H1 (cell line): ENCODE measurements around the gene MS4A7. TPM values are rescaled to one million over a fixed set of nuclear protein-coding genes. Genes with fewer than 3 reads are reported as not detected.

Source experiments
- CTCF ChIA-PET: fragments of 300-600 bp; sonication (Branson Sonifier 250); formaldehyde crosslinking; loops from one replicate; lab custom pipeline; 2021; ENCODE audit not compliant: partially characterized antibody; lab: Charles Lee
- POLR2A ChIA-PET: fragments of 300-600 bp; sonication (Branson Sonifier 250); formaldehyde crosslinking; loops from one replicate; lab custom pipeline; 2021; ENCODE audit warnings: inconsistent platforms; ENCODE audit not compliant: partially characterized antibody; lab: Charles Lee
- DNase-seq, 2 experiments: peaks; one replicate each; pipeline versions ENCODE4 v3.0.0 to v3.0.0-alpha.2; 2010 to 2022; ENCODE audit warnings: low spot score in 2 of 2, low read depth in 1 of 2, mixed read lengths in 1 of 2
- FAIRE-seq: peaks from 2 replicates; lab custom pipeline; 2011; peaks lifted over from hg19 to GRCh38; lab: Jason Lieb, UNC
- H2AFZ ChIP-seq: 2 replicates; pipeline ENCODE4 v1.8.1; 2012; ENCODE audit warnings: low read length, inconsistent platforms
- H2AK5ac ChIP-seq: 2 replicates; pipeline ENCODE4 v1.6.1; 2013; ENCODE audit warnings: low read depth, low read length
- H2BK120ac ChIP-seq: replicated peaks from 2 replicates; pipeline ENCODE3; 2013; ENCODE audit warnings: low read depth, low read length, inconsistent platforms
- H2BK12ac ChIP-seq: 2 replicates; pipeline ENCODE4 v1.6.1; 2013; ENCODE audit warnings: low read depth, low read length
- H2BK15ac ChIP-seq: 2 replicates; pipeline ENCODE4 v1.6.1; 2013; ENCODE audit warnings: low read length
- H2BK20ac ChIP-seq: 2 replicates; pipeline ENCODE4 v1.6.1; 2013; ENCODE audit warnings: low read length
- H2BK5ac ChIP-seq: 2 replicates; pipeline ENCODE4 v1.6.1; 2013; ENCODE audit warnings: low read depth, low read length
- H3K14ac ChIP-seq: 2 replicates; pipeline ENCODE4 v1.6.1; 2013; ENCODE audit warnings: inconsistent platforms; ENCODE audit not compliant: insufficient read length
- H3K18ac ChIP-seq: 2 replicates; pipeline ENCODE4 v1.6.1; 2013; ENCODE audit warnings: low read length; ENCODE audit errors: extremely low read depth
- H3K23ac ChIP-seq: 2 replicates; pipeline ENCODE4 v1.6.1; 2013; ENCODE audit warnings: inconsistent platforms; ENCODE audit not compliant: insufficient read length
- H3K23me2 ChIP-seq: 2 replicates; pipeline ENCODE4 v1.6.1; 2013; ENCODE audit warnings: low read depth, low read length
- H3K27ac ChIP-seq: 2 replicates; pipeline ENCODE4 v1.6.1; 2011; ENCODE audit warnings: low read depth, low read length, inconsistent platforms
- H3K27me3 ChIP-seq, 4 experiments: replicated peaks in 1 of 4; 1 replicate in 1 of 4; 2 replicates in 3 of 4; pipeline versions ENCODE4 v1.6.1 to v1.8.1; 2011 to 2013; ENCODE audit warnings: low read length in 3 of 4, mild to moderate bottlenecking in 3 of 4, inconsistent platforms in 2 of 4, mixed read lengths in 2 of 4, moderate library complexity in 1 of 4; ENCODE audit not compliant: control insufficient read depth in 3 of 4, insufficient read depth in 3 of 4; ENCODE audit errors: extremely low read depth in 1 of 4
- H3K36me3 ChIP-seq, 4 experiments: 2 replicates each; pipeline versions ENCODE4 v1.6.1 to v1.8.1; 2011 to 2013; ENCODE audit warnings: mild to moderate bottlenecking in 4 of 4, low read length in 3 of 4, moderate library complexity in 2 of 4, control low read depth in 1 of 4, inconsistent platforms in 1 of 4; ENCODE audit not compliant: insufficient read depth in 4 of 4, control insufficient read depth in 2 of 4
- H3K4ac ChIP-seq: replicated peaks from 2 replicates; pipeline ENCODE3; 2013; ENCODE audit warnings: low read length, low read depth, mixed read lengths, inconsistent platforms; ENCODE audit not compliant: insufficient read length
- H3K4me1 ChIP-seq, 4 experiments: replicated peaks in 1 of 4; 1 replicate in 1 of 4; 2 replicates in 3 of 4; pipeline versions ENCODE4 v1.6.1 to v1.8.1; 2011 to 2013; ENCODE audit warnings: low read length in 3 of 4, inconsistent platforms in 2 of 4, mixed read lengths in 1 of 4; ENCODE audit not compliant: insufficient read depth in 4 of 4, control insufficient read depth in 3 of 4
- H3K4me2 ChIP-seq, 2 experiments: 2 replicates each; pipeline versions ENCODE4 v1.6.1 to v1.8.1; 2011 to 2013; ENCODE audit warnings: low read depth in 2 of 2, low read length in 2 of 2, control low read depth in 1 of 2, inconsistent platforms in 1 of 2, mild to moderate bottlenecking in 1 of 2; ENCODE audit not compliant: insufficient read depth in 1 of 2
- H3K4me3 ChIP-seq, 4 experiments: fragments of 200-600, 300-600 bp in 1 of 4; sonication (generic), shearing (Covaris generic), sonication (Bioruptor Twin) in 1 of 4; 2 replicates each; pipeline versions ENCODE4 v1.5.1 to v1.8.1; 2011 to 2016; ENCODE audit warnings: low read length in 4 of 4, low read depth in 3 of 4, control low read depth in 2 of 4, inconsistent platforms in 2 of 4, mild to moderate bottlenecking in 2 of 4, mixed read lengths in 1 of 4, moderate library complexity in 1 of 4; ENCODE audit not compliant: insufficient read depth in 2 of 4; ENCODE audit errors: extremely low read depth in 1 of 4
- H3K56ac ChIP-seq: replicated peaks from 2 replicates; pipeline ENCODE3; 2013; ENCODE audit warnings: low read depth, mild to moderate bottlenecking, mixed read lengths, low read length, inconsistent platforms; ENCODE audit not compliant: insufficient read length
- H3K79me1 ChIP-seq: 2 replicates; pipeline ENCODE4 v1.6.1; 2013; ENCODE audit warnings: low read depth, low read length, control low read depth
- H3K79me2 ChIP-seq, 2 experiments: 2 replicates each; pipeline versions ENCODE4 v1.6.1 to v1.8.1; 2012 to 2013; ENCODE audit warnings: low read length in 2 of 2, mild to moderate bottlenecking in 2 of 2, inconsistent platforms in 1 of 2; ENCODE audit not compliant: insufficient read depth in 2 of 2, control insufficient read depth in 1 of 2
- H3K9ac ChIP-seq, 4 experiments: replicated peaks in 1 of 4; 1 replicate in 1 of 4; 2 replicates in 3 of 4; pipeline versions ENCODE4 v1.6.1 to v1.8.1; 2011 to 2013; ENCODE audit warnings: low read depth in 3 of 4, low read length in 3 of 4, control low read depth in 2 of 4, mild to moderate bottlenecking in 2 of 4, moderate library complexity in 2 of 4, inconsistent platforms in 1 of 4; ENCODE audit errors: extremely low read depth in 1 of 4
- H3K9me3 ChIP-seq, 2 experiments: 2 replicates each; pipeline versions ENCODE4 v1.6.1 to v1.8.1; 2012 to 2013; ENCODE audit warnings: mild to moderate bottlenecking in 2 of 2, moderate library complexity in 2 of 2, control low read depth in 1 of 2, inconsistent platforms in 1 of 2, low read depth in 1 of 2, low read length in 1 of 2, mixed read lengths in 1 of 2; ENCODE audit not compliant: insufficient read depth in 2 of 2
- H4K20me1 ChIP-seq, 2 experiments: replicated peaks in 1 of 2; 2 replicates each; pipeline versions ENCODE3 to v1.8.1; 2011 to 2013; ENCODE audit warnings: inconsistent platforms in 2 of 2, low read length in 2 of 2, mild to moderate bottlenecking in 1 of 2; ENCODE audit not compliant: insufficient read depth in 2 of 2, control insufficient read depth in 1 of 2
- H4K5ac ChIP-seq: 2 replicates; pipeline ENCODE4 v1.6.1; 2013; ENCODE audit warnings: low read length, low read depth, mixed read lengths, inconsistent platforms; ENCODE audit not compliant: insufficient read length
- H4K8ac ChIP-seq: 2 replicates; pipeline ENCODE4 v1.8.0; 2013; ENCODE audit warnings: mild to moderate bottlenecking, moderate library complexity, low read length, inconsistent platforms; ENCODE audit not compliant: insufficient read depth; ENCODE audit errors: extremely low read depth
- H4K91ac ChIP-seq: replicated peaks from 2 replicates; pipeline ENCODE3; 2013; ENCODE audit warnings: low read length, mixed read lengths, inconsistent platforms; ENCODE audit not compliant: insufficient read length
- ATF2 ChIP-seq: IDR thresholded peaks from 2 replicates; pipeline ENCODE4 v1.6.1; 2012; ENCODE audit warnings: low read length, inconsistent platforms
- EP300 ChIP-seq, 2 experiments: IDR thresholded peaks; 1 replicate in 1 of 2; 2 replicates in 1 of 2; pipeline ENCODE4 v1.6.1; 2011 to 2012; ENCODE audit warnings: low read depth in 2 of 2, low read length in 2 of 2, mild to moderate bottlenecking in 2 of 2, borderline replicate concordance in 1 of 2, inconsistent platforms in 1 of 2, moderate library complexity in 1 of 2
- GTF2F1 ChIP-seq: IDR thresholded peaks from 2 replicates; pipeline ENCODE4 v1.6.1; 2012; ENCODE audit warnings: low read depth, low read length, improper control_type of control experiment, borderline replicate concordance
- USF2 ChIP-seq: IDR thresholded peaks from 2 replicates; pipeline ENCODE4 v1.6.1; 2011; ENCODE audit warnings: low read length, improper control_type of control experiment
- YY1 ChIP-seq: IDR thresholded peaks from 2 replicates; pipeline ENCODE4 v1.6.1; 2011; ENCODE audit warnings: low read depth, mild to moderate bottlenecking, low read length
- ZNF274 ChIP-seq: IDR thresholded peaks from 2 replicates; pipeline ENCODE4 v1.7.0; 2012; ENCODE audit warnings: low read length, borderline replicate concordance; ENCODE audit errors: extremely low read depth
- WGBS, 2 experiments: shearing (Covaris generic) in 1 of 2; methylation state at CpG; one replicate each; pipeline versions ENCODE4 v1.1.6 to v1.1.7; 2013 to 2015; ENCODE audit warnings: low lambda C conversion rate in 2 of 2, mixed read lengths in 2 of 2, inconsistent platforms in 1 of 2, low coverage in 1 of 2, missing lambda C conversion rate in 1 of 2; ENCODE audit not compliant: insufficient replicate concordance in 2 of 2, insufficient coverage in 1 of 2, insufficient read length in 1 of 2; ENCODE audit errors: extremely low coverage in 1 of 2, missing lambda C conversion rate in 1 of 2; 5-methylcytosine and 5-hydroxymethylcytosine counted together
- polyA plus RNA-seq, 7 experiments: library from polyadenylated mRNA; depleted of rRNA in 3 of 7; stranded (reverse) in 5 of 7; unstranded in 2 of 7; fragments of >200 nt in 5 of 7; fragments of 200-250 nt in 2 of 7; gene quantifications; 1 replicate in 5 of 7; 2 replicates in 1 of 7; 4 replicates in 1 of 7; pipeline versions ENCODE4 v1.2.1 to v1.2.3, GENCODE V29; 2011 to 2013; ENCODE audit warnings: missing spikeins in 2 of 7, mixed read lengths in 2 of 7
- total RNA-seq: library from RNA; stranded (reverse); fragmentation: NEBNext Ultra II Directional; extraction: Animal tissue kit (Norgen Biotek cat#: 25700); gene quantifications from 2 replicates; pipeline ENCODE4 v1.2.1, GENCODE V29; 2021

Gene MS4A7
- total and polyA plus RNA-seq, 2 of the 8 experiments (the other 6 are each of a cell fraction or from before 2014, with no cell fraction given): not detected

GRCh38 chr11:60393016-60393415 is 14.7 kb downstream of the MS4A7 start:
- no peak overlapping the region for H3K23ac ChIP-seq

More at GRCh38 chr11:60393016-60393415, 14.7 kb downstream of the MS4A7 start:
- POLR2A ChIA-PET: no interaction called here
- no peak overlapping the region for H2BK120ac ChIP-seq
- TF ChIP-seq ATF2: no peak
- TF ChIP-seq YY1: no peak
- no peak for TF ChIP-seq GTF2F1
- TF ChIP-seq ZNF274: no peak
- TF ChIP-seq USF2: no peak
- TF ChIP-seq EP300 (IDR thresholded peaks at IDR 0.05; ENCODE audit: borderline replicate concordance in 1 of 2, low read depth in 2 of 2, low read length in 2 of 2): no peak
- TF ChIP-seq, all 59 proteins: peak for 0
- H2AK5ac ChIP-seq: no peak overlapping the region
- no peak overlapping the region for H3K18ac ChIP-seq
- H3K4me2 ChIP-seq: no peak overlapping the region
- no peaks in the 10 kb centered on the region for H3K79me2 ChIP-seq
- no peak overlapping the region for H2BK15ac ChIP-seq
- H3K4me3 ChIP-seq: no peak overlapping the region
- no peaks in the 10 kb centered on the region for H3K23me2 ChIP-seq
- H4K20me1 ChIP-seq: no peaks in the 10 kb centered on the region
- DNase-seq (no peak), FAIRE-seq (no peak)
- H3K56ac ChIP-seq: no peak overlapping the region
- H3K27ac ChIP-seq: no peak overlapping the region
- no peak overlapping the region for H3K4ac ChIP-seq
- H2BK12ac ChIP-seq: no peak overlapping the region
- no peak overlapping the region for H4K5ac ChIP-seq
- H3K36me3 ChIP-seq: no peaks in the 10 kb centered on the region
- H3K9ac ChIP-seq: no peak overlapping the region
- H4K91ac ChIP-seq: no peak overlapping the region
- no peak overlapping the region for H3K14ac ChIP-seq
- H3K27me3 ChIP-seq: no peaks in the 10 kb centered on the region
- H3K4me1 ChIP-seq: 0 out of 7 replicates have a peak, but pooled peaks cover 0 to 2% (median 0%) of the 10 kb centered on the region in 4 experiments
- no peaks in the 10 kb centered on the region for H3K9me3 ChIP-seq
- no peak overlapping the region for H2BK20ac ChIP-seq
- 75% methylated on average over 5 of the region's 5 CpGs; no CpG with 5 or more reads in 1 of the 2 experiments for WGBS, 2 experiments
- no peak overlapping the region for H2BK5ac ChIP-seq
- H3K79me1 ChIP-seq: no peaks in the 10 kb centered on the region
- CTCF ChIA-PET: interaction anchor here (0.9 to 1.5 kb wide), 5 partner anchors 11 to 141 kb away, joined by 3 to 8 read pairs (median 3); no protein-coding TSS in a partner anchor
- no peak overlapping the region for H4K8ac ChIP-seq
- no peak overlapping the region for H2AFZ ChIP-seq
